Measurements from ENCODE around the gene FPGS.
A peak's percentile ranks its signal among the peaks of the same experiment; 100 is the strongest.
"Not testable (repeated sequence)": the region's sequence is repeated elsewhere in the genome, so short reads cannot be mapped to it uniquely, and the experiment has no call there.

FPGS gene

GRCh38 chr9:127802576-127803443, at the start of gene FPGS:
Gene FPGS (plus strand): TSS chr9:127802882. CDS start chr9:127802925, 43 bp downstream.
- peak; percentile 40 to 95 (median 82) for DNase-seq

GRCh38 chr9:127753148-127753547, 49.5 kb upstream of the FPGS start:
- no peak for DNase-seq

- no peak for DNase-seq
These were observed 49.1 kb upstream of the FPGS start for GRCh38 chr9:127753622-127754021.

GRCh38 chr9:127754099-127755060, 48.3 kb upstream of the FPGS start:
- peak in 31 of 51 donors; percentile 7 to 73 (median 42) for DNase-seq

GRCh38 chr9:127755061-127756060, 47.3 kb upstream of the FPGS start:
- DNase-seq = peak in 9 of 51 donors; percentile 5 to 41 (median 27)

GRCh38 chr9:127756233-127756632, 46.4 kb upstream of the FPGS start:
- DNase-seq = no peak

GRCh38 chr9:127756776-127757175, 45.9 kb upstream of the FPGS start:
- not testable (repeated sequence) for DNase-seq

- DNase-seq = no peak
These were observed 43.8 kb upstream of the FPGS start for GRCh38 chr9:127758843-127759242.

- DNase-seq = no peak
These were observed 41.6 kb upstream of the FPGS start for GRCh38 chr9:127761061-127761460.

- no peak for DNase-seq
These were observed 41.2 kb upstream of the FPGS start for GRCh38 chr9:127761491-127761956.

- peak in 2 of 51 donors; percentile 2 to 12 for DNase-seq
These were observed 40.5 kb upstream of the FPGS start for GRCh38 chr9:127762111-127762676.

- peak in 6 of 51 donors; percentile 14 to 37 (median 20) for DNase-seq
These were observed 38.7 kb upstream of the FPGS start for GRCh38 chr9:127763918-127764384.

- no peak for DNase-seq
These were observed 37.3 kb upstream of the FPGS start for GRCh38 chr9:127765418-127765817.

- DNase-seq = no peak
These were observed 35.3 kb upstream of the FPGS start for GRCh38 chr9:127767410-127767809.

GRCh38 chr9:127767909-127768331, 34.8 kb upstream of the FPGS start:
- DNase-seq = no peak

GRCh38 chr9:127768698-127769097, 34.0 kb upstream of the FPGS start:
- no peak for DNase-seq

- no peak for DNase-seq
These were observed 33.6 kb upstream of the FPGS start for GRCh38 chr9:127769101-127769500.

- no peak for DNase-seq
These were observed 32.6 kb upstream of the FPGS start for GRCh38 chr9:127769929-127770582.

GRCh38 chr9:127770583-127770904, 32.1 kb upstream of the FPGS start:
- DNase-seq = no peak
